ENCODE results near the gene KCNC1.

- TF ChIP-seq CTCF (IDR thresholded peaks at IDR 0.05) (no peak), ZFX (IDR thresholded peaks at IDR 0.05; ENCODE audit: borderline replicate concordance) (no peak)
Measured at GRCh38 chr11:17697175-17697949, 37.2 kb upstream of the KCNC1 start.
